Measurements from ENCODE around the gene NR1I3.
A peak's percentile ranks its signal among the peaks of the same experiment; 100 is the strongest.

The NR1I3 gene

DNA sequence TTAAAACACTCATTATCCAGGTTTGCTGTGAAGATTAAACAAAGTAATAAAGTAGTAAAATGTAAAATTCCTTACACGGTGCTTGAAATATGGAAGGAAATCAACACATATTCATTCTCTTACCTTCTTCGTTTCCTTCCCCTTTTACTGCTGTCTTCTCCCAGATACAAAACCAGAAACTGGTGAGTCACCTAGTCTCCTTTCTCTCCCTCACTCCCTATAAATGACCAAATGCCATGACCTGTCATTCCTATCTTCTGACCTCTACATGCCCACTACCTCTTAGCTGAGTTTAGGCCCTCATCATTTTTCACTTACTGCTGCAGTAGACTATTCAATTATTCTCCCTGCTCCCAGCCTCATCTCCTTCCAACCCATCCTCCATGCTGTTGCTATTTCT is 4.3 kb upstream of the NR1I3 start:
- CTCF ChIA-PET, result interaction anchor here (0.6 to 7.1 kb wide), 2 partner anchors 14 to 1149 kb away, joined by 4 to 57 read pairs; partner anchors contain the start of gene TOMM40L
- H3K9me3 ChIP-seq (ENCODE audit: control insufficient read depth, insufficient read depth, low read depth, low read length), result no peaks in the 10 kb centered on the region

GRCh38 chr1:161241682-161242081 is 3.7 kb upstream of the NR1I3 start:
- TF ChIP-seq WT1 (tag by site-specific recombination; IDR thresholded peaks at IDR 0.05) (no peak), ZNF560 (tag by site-specific recombination; IDR thresholded peaks at IDR 0.05; ENCODE audit: borderline replicate concordance) (no peak), ZSCAN4 (tag by site-specific recombination; IDR thresholded peaks at IDR 0.05) (no peak), ZBTB20 (tag by site-specific recombination; IDR thresholded peaks at IDR 0.05) (peak; percentile 27; the same call in 1 of the 2 replicates), ZNF10 (tag by site-specific recombination; IDR thresholded peaks at IDR 0.05) (no peak), ZNF596 (tag by site-specific recombination; IDR thresholded peaks at IDR 0.05) (no peak)
- TF ChIP-seq, protein P1, sequence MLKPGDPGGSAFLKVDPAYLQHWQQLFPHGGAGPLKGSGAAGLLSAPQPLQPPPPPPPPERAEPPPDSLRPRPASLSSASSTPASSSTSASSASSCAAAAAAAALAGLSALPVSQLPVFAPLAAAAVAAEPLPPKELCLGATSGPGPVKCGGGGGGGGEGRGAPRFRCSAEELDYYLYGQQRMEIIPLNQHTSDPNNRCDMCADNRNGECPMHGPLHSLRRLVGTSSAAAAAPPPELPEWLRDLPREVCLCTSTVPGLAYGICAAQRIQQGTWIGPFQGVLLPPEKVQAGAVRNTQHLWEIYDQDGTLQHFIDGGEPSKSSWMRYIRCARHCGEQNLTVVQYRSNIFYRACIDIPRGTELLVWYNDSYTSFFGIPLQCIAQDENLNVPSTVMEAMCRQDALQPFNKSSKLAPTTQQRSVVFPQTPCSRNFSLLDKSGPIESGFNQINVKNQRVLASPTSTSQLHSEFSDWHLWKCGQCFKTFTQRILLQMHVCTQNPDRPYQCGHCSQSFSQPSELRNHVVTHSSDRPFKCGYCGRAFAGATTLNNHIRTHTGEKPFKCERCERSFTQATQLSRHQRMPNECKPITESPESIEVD (tag by site-specific recombination; IDR thresholded peaks at IDR 0.05), result no peak
- H3K36me3 ChIP-seq (ENCODE audit: control insufficient read depth in 2 of 2, insufficient read depth in 1 of 2, low read length in 2 of 2), result no peaks in the 10 kb centered on the region
- POLR2A ChIA-PET, result no interaction called here
- no peak overlapping the region for H3K4me3 ChIP-seq (ENCODE audit: low read depth, low read length)
- no peak overlapping the region for H3K27ac ChIP-seq (ENCODE audit: extremely low read depth, low read depth, low read length)
- H3K9me3 ChIP-seq (ENCODE audit: control insufficient read depth, insufficient read depth, low read depth, low read length), result no peaks in the 10 kb centered on the region
- CTCF ChIA-PET, result interaction anchor here (0.6 to 7.1 kb wide), 3 partner anchors 8 to 26 kb away, joined by 3 to 57 read pairs (median 6); partner anchors contain the start of gene TOMM40L
- no peaks in the 10 kb centered on the region for H3K4me1 ChIP-seq (ENCODE audit: control insufficient read depth, insufficient read depth, low read length)

More for the DNA sequence above, 4.3 kb upstream of the NR1I3 start:
- POLR2A ChIA-PET, result no interaction called here
- TF ChIP-seq PRDM1 (tag by site-specific recombination; IDR thresholded peaks at IDR 0.05) (peak; percentile 62), ZNF266 (tag by site-specific recombination; IDR thresholded peaks at IDR 0.05; ENCODE audit: low read depth) (no peak)
- Histone ChIP-seq H3K4me3 (ENCODE audit: low read depth, low read length) (no peak overlapping the region), H3K27ac (ENCODE audit: extremely low read depth, low read depth, low read length) (no peak overlapping the region), H3K4me1 (ENCODE audit: control insufficient read depth, insufficient read depth, low read length) (no peaks in the 10 kb centered on the region), H3K36me3 (ENCODE audit: control insufficient read depth in 2 of 2, insufficient read depth in 1 of 2, low read length in 2 of 2) (no peaks in the 10 kb centered on the region)

GRCh38 chr1:161235957-161236775 is 1.8 kb downstream of the NR1I3 start:
- ChIA-PET POLR2A (interaction anchor here (0.6 to 1.5 kb wide), 2 partner anchors 10 to 46 kb away, joined by 3 to 8 read pairs; partner anchors contain the start of gene TOMM40L), CTCF (interaction anchor here (0.6 to 1.9 kb wide), 6 partner anchors 9 to 458 kb away, joined by 3 to 10 read pairs (median 4); partner anchors contain the start of gene TOMM40L)
- no peaks in the 10 kb centered on the region for H3K36me3 ChIP-seq (ENCODE audit: control insufficient read depth in 2 of 2, insufficient read depth in 1 of 2, low read length in 2 of 2)

DNA sequence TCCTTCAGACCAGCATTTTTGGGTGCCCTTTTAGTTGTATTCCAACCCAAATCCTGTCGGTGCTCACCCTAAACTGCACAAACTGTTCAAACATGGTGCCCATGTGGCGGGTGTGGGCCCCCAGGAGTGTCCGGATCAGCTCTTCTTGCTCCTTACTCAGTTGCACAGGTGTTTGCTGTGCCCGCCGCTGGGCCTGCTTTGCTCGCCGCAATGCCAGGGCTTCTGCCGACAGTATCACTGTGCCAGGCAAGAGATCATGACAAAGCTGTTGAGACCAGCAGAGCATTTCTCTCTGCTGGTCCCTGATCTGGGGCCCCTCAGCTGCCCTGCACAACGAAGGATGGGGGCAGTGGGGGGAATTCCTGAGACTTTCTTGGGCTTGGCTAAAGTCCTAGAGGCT is 4.9 kb downstream of the NR1I3 start:
- H3K4me1 ChIP-seq (ENCODE audit: control insufficient read depth, insufficient read depth, low read length), result no peaks in the 10 kb centered on the region
- CTCF ChIA-PET, result interaction anchor here (0.6 to 1.5 kb wide), 4 partner anchors 58 to 802 kb away, joined by 3 to 7 read pairs (median 5); no protein-coding TSS in a partner anchor
- no peaks in the 10 kb centered on the region for H3K9me3 ChIP-seq (ENCODE audit: control insufficient read depth, insufficient read depth, low read depth, low read length)
- H3K4me3 ChIP-seq (ENCODE audit: low read depth, low read length), result no peak overlapping the region
- no peak overlapping the region for H3K27ac ChIP-seq (ENCODE audit: extremely low read depth, low read depth, low read length)
- POLR2A ChIA-PET, result interaction anchor here (1.2 kb wide), 1 partner anchor 81 kb away, joined by 3 read pairs; the partner anchor contains the start of gene SDHC
- peaks cover 0 to 30% of the 10 kb centered on the region in 2 experiments; a peak in 1 of 3 replicates for H3K36me3 ChIP-seq (ENCODE audit: control insufficient read depth in 2 of 2, insufficient read depth in 1 of 2, low read length in 2 of 2)
- no peak for TF ChIP-seq ZNF16 (tag by site-specific recombination; IDR thresholded peaks at IDR 0.05; ENCODE audit: low read depth)
- no peak for TF ChIP-seq ZNF548 (tag by site-specific recombination; IDR thresholded peaks at IDR 0.05)
- TF ChIP-seq, protein P2, sequence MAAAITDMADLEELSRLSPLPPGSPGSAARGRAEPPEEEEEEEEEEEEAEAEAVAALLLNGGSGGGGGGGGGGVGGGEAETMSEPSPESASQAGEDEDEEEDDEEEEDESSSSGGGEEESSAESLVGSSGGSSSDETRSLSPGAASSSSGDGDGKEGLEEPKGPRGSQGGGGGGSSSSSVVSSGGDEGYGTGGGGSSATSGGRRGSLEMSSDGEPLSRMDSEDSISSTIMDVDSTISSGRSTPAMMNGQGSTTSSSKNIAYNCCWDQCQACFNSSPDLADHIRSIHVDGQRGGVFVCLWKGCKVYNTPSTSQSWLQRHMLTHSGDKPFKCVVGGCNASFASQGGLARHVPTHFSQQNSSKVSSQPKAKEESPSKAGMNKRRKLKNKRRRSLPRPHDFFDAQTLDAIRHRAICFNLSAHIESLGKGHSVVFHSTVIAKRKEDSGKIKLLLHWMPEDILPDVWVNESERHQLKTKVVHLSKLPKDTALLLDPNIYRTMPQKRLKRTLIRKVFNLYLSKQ (tag by site-specific recombination; IDR thresholded peaks at IDR 0.05; ENCODE audit: borderline replicate concordance), result no peak
- TF ChIP-seq ZNF791 (tag by site-specific recombination; IDR thresholded peaks at IDR 0.05), result no peak
- no peak for TF ChIP-seq BCL11B (tag by site-specific recombination; IDR thresholded peaks at IDR 0.05; ENCODE audit: low read depth)
- TF ChIP-seq ZFP3 (tag by site-specific recombination; IDR thresholded peaks at IDR 0.05; ENCODE audit: low read depth), result no peak
- no peak for TF ChIP-seq ZNF248 (tag by site-specific recombination; IDR thresholded peaks at IDR 0.05)
- TF ChIP-seq, protein P3, sequence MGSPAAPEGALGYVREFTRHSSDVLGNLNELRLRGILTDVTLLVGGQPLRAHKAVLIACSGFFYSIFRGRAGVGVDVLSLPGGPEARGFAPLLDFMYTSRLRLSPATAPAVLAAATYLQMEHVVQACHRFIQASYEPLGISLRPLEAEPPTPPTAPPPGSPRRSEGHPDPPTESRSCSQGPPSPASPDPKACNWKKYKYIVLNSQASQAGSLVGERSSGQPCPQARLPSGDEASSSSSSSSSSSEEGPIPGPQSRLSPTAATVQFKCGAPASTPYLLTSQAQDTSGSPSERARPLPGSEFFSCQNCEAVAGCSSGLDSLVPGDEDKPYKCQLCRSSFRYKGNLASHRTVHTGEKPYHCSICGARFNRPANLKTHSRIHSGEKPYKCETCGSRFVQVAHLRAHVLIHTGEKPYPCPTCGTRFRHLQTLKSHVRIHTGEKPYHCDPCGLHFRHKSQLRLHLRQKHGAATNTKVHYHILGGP (tag by site-specific recombination; IDR thresholded peaks at IDR 0.05), result no peak

More at GRCh38 chr1:161235957-161236775, 1.8 kb downstream of the NR1I3 start:
- Histone ChIP-seq H3K4me3 (ENCODE audit: low read depth, low read length) (no peak overlapping the region), H3K9me3 (ENCODE audit: control insufficient read depth, insufficient read depth, low read depth, low read length) (no peaks in the 10 kb centered on the region), H3K27ac (ENCODE audit: extremely low read depth, low read depth, low read length) (no peak overlapping the region), H3K4me1 (ENCODE audit: control insufficient read depth, insufficient read depth, low read length) (no peaks in the 10 kb centered on the region)
- 0 out of 2 replicates have a peak, but pooled peaks have one; percentile 7 for TF ChIP-seq ZNF664 (tag by site-specific recombination; IDR thresholded peaks at IDR 0.05)
- TF ChIP-seq, protein P4, sequence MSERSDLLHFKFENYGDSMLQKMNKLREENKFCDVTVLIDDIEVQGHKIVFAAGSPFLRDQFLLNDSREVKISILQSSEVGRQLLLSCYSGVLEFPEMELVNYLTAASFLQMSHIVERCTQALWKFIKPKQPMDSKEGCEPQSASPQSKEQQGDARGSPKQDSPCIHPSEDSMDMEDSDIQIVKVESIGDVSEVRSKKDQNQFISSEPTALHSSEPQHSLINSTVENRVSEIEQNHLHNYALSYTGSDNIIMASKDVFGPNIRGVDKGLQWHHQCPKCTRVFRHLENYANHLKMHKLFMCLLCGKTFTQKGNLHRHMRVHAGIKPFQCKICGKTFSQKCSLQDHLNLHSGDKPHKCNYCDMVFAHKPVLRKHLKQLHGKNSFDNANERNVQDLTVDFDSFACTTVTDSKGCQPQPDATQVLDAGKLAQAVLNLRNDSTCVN (tag by site-specific recombination; optimal IDR thresholded peaks at IDR 0.05), result no peak

Measured in HEK293 (cell line).